CD14-positive monocyte (primary cell): Measurements from ENCODE around the gene CBR3. TPM values are rescaled to one million over a fixed set of nuclear protein-coding genes. Genes with fewer than 3 reads are reported as not detected.

Experiments used
- DNase-seq, 3 donors: peaks; one replicate each; pipeline ENCODE4 v3.0.0-alpha.2; 2011 to 2022
- H2AFZ ChIP-seq: 2 replicates; pipeline ENCODE4 v1.6.0; 2012; ENCODE audit warnings: mild to moderate bottlenecking, low read depth, low read length, inconsistent platforms; ENCODE audit not compliant: insufficient read depth, poor library complexity, severe bottlenecking
- H3K27ac ChIP-seq, 2 donors: 1 replicate in 1 of 2; 2 replicates in 1 of 2; pipeline ENCODE4 v1.5.1; 2012 to 2013; ENCODE audit warnings: low read length in 2 of 2, control low read depth in 1 of 2, inconsistent platforms in 1 of 2, low read depth in 1 of 2, mild to moderate bottlenecking in 1 of 2
- H3K27me3 ChIP-seq, 2 donors: one replicate each; pipeline versions ENCODE4 v1.6.0 to v1.6.1; 2011 to 2013; ENCODE audit warnings: low read length in 2 of 2; ENCODE audit not compliant: control insufficient read depth in 2 of 2, insufficient read depth in 2 of 2
- H3K36me3 ChIP-seq, 2 donors: replicated peaks in 1 of 2; 1 replicate in 1 of 2; 2 replicates in 1 of 2; pipeline versions ENCODE4 v1.5.1 to v1.6.1; 2012 to 2013; ENCODE audit warnings: low read length in 2 of 2, control low read depth in 1 of 2, inconsistent platforms in 1 of 2, mild to moderate bottlenecking in 1 of 2; ENCODE audit not compliant: insufficient read depth in 2 of 2, control insufficient read depth in 1 of 2
- H3K4me1 ChIP-seq, 2 donors: 1 replicate in 1 of 2; 2 replicates in 1 of 2; pipeline versions ENCODE4 v1.5.1 to v1.6.1; 2012 to 2013; ENCODE audit warnings: low read length in 2 of 2, control low read depth in 1 of 2, inconsistent platforms in 1 of 2, mild to moderate bottlenecking in 1 of 2, moderate library complexity in 1 of 2; ENCODE audit not compliant: insufficient read depth in 2 of 2, control insufficient read depth in 1 of 2
- H3K4me2 ChIP-seq: replicated peaks from 2 replicates; pipeline ENCODE3; 2012; ENCODE audit warnings: low read length, moderate library complexity, mild to moderate bottlenecking; ENCODE audit not compliant: poor library complexity, severe bottlenecking; ENCODE audit errors: extremely low read depth
- H3K4me3 ChIP-seq, 3 experiments: fragments of 200-600 bp in 1 of 3; sonication (generic) in 1 of 3; replicated peaks in 1 of 3; 1 replicate in 2 of 3; 2 replicates in 1 of 3; pipeline ENCODE4 v1.5.1; 2011 to 2013; ENCODE audit warnings: low read length in 3 of 3, mild to moderate bottlenecking in 3 of 3, control low read depth in 2 of 3, low read depth in 2 of 3, inconsistent platforms in 1 of 3, moderate library complexity in 1 of 3
- H3K79me2 ChIP-seq: 2 replicates; pipeline ENCODE4 v1.6.0; 2012; ENCODE audit warnings: mild to moderate bottlenecking, control low read depth, inconsistent platforms, low read length, moderate library complexity; ENCODE audit not compliant: insufficient read depth
- H3K9ac ChIP-seq: 2 replicates; pipeline ENCODE4 v1.6.0; 2017; ENCODE audit warnings: low read length, mild to moderate bottlenecking; ENCODE audit not compliant: insufficient read depth, poor library complexity, severe bottlenecking
- H3K9me3 ChIP-seq, 2 donors: replicated peaks in 1 of 2; 1 replicate in 1 of 2; 2 replicates in 1 of 2; pipeline versions ENCODE4 v1.5.1 to v1.6.1; 2012 to 2013; ENCODE audit warnings: low read length in 2 of 2, control low read depth in 1 of 2; ENCODE audit not compliant: control insufficient read depth in 1 of 2, insufficient read depth in 1 of 2
- H4K20me1 ChIP-seq: 2 replicates; pipeline ENCODE4 v1.6.0; 2012; ENCODE audit warnings: mild to moderate bottlenecking, low read length, control low read depth, moderate library complexity; ENCODE audit not compliant: insufficient read depth
- H3K27ac Mint-ChIP-seq, 7 donors: one replicate each; pipeline ENCODE4 v1.8.0; 2020; ENCODE audit warnings: mild to moderate bottlenecking in 7 of 7, mixed read lengths in 7 of 7, moderate library complexity in 6 of 7, inconsistent platforms in 2 of 7
- H3K27me3 Mint-ChIP-seq, 3 donors: one replicate each; pipeline ENCODE4 v1.8.0; 2021 to 2022; ENCODE audit warnings: low read depth in 3 of 3, mild to moderate bottlenecking in 3 of 3, mixed read lengths in 3 of 3, moderate library complexity in 3 of 3, inconsistent platforms in 1 of 3
- H3K36me3 Mint-ChIP-seq, 2 donors: one replicate each; pipeline ENCODE4 v1.8.0; 2020; ENCODE audit warnings: mixed read lengths in 2 of 2, inconsistent platforms in 1 of 2, mild to moderate bottlenecking in 1 of 2
- H3K4me1 Mint-ChIP-seq: one replicate; pipeline ENCODE4 v1.8.0; 2020; ENCODE audit warnings: mild to moderate bottlenecking, mixed read lengths
- H3K4me3 Mint-ChIP-seq, 2 donors: one replicate each; pipeline ENCODE4 v1.8.0; 2020; ENCODE audit warnings: mild to moderate bottlenecking in 2 of 2, mixed read lengths in 2 of 2, moderate library complexity in 1 of 2
- H3K9me3 Mint-ChIP-seq, 7 donors: one replicate each; pipeline ENCODE4 v1.8.0; 2020 to 2022; ENCODE audit warnings: mixed read lengths in 7 of 7, mild to moderate bottlenecking in 6 of 7, moderate library complexity in 6 of 7, inconsistent platforms in 2 of 7
- WGBS: methylation state at CpG from one replicate; pipeline ENCODE4 v1.1.5; 2013; ENCODE audit warnings: missing lambda C conversion rate; ENCODE audit not compliant: insufficient coverage; 5-methylcytosine and 5-hydroxymethylcytosine counted together
- intact Hi-C, 2 donors: fragments of 100-400 bp; cut with micrococcal nuclease; formaldehyde crosslinking; loops; one replicate each; pipeline versions ENCODE4 v1.15.0 to v1.15.1; 2023
- polyA plus RNA-seq, 3 donors: library from polyadenylated mRNA; depleted of rRNA in 1 of 3; unstranded in 2 of 3; stranded (reverse) in 1 of 3; fragments of 300-500 nt in 2 of 3; fragments of >200 nt in 1 of 3; fragmentation: Illumina TruSeq in 2 of 3; gene quantifications; 1 replicate in 2 of 3; 2 replicates in 1 of 3; pipeline ENCODE4 v1.2.3, GENCODE V29; 2012 to 2021
- TF ChIP-seq, protein P1 (sequence below): fragments of 200-600 bp; IDR thresholded peaks from one replicate; pipeline ENCODE4 v1.8.0; 2022; ENCODE audit warnings: antibody characterized with exemption, mild to moderate bottlenecking

Gene CBR3
- polyA plus RNA-seq, 3 donors = 0.32 to 0.40 TPM; not detected in 1

DNA sequence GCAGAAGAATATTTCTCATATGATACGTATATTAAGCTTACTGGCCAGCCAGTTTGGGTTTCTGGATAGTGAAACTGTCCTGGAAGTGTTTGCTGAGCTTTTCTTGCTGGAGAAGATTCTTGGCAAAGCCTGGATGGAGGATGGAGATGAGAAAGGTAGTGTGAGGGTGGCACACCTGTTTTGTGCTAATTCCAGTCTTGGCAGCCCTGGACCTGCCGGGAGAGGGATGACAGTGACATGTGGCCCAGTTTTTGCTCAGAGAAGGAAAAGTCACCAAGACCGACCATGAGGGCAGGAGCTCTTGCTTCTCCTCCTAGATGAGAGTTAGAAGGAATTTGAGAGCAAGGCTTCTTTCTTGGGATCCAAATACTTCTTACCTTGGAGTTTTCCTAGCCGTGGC, 55.9 kb downstream of the CBR3 start:
- H3K36me3 ChIP-seq = peaks cover 0 to 4% of the 10 kb centered on the region in 2 donors
- no peak overlapping the region for H3K27ac ChIP-seq
- no peaks in the 10 kb centered on the region for H3K9me3 Mint-ChIP-seq
- peaks cover 19 to 28% of the 10 kb centered on the region in 2 donors for H3K36me3 Mint-ChIP-seq
- no peak overlapping the region for H3K4me3 ChIP-seq
- no peak overlapping the region for H2AFZ ChIP-seq
- peaks cover 24% of the 10 kb centered on the region for H3K79me2 ChIP-seq
- no peak overlapping the region for H3K9ac ChIP-seq
- no peak overlapping the region for H3K4me3 Mint-ChIP-seq
- intact Hi-C loops = no loop called here
- DNase-seq = no peak
- H3K27me3 ChIP-seq = no peaks in the 10 kb centered on the region
- peak overlapping the region in 3 of 7 donors; percentile 55 to 73 (median 57) for H3K27ac Mint-ChIP-seq
- peaks cover 25 to 27% of the 10 kb centered on the region in 2 donors for H3K4me1 ChIP-seq
- TF ChIP-seq, protein P1, sequence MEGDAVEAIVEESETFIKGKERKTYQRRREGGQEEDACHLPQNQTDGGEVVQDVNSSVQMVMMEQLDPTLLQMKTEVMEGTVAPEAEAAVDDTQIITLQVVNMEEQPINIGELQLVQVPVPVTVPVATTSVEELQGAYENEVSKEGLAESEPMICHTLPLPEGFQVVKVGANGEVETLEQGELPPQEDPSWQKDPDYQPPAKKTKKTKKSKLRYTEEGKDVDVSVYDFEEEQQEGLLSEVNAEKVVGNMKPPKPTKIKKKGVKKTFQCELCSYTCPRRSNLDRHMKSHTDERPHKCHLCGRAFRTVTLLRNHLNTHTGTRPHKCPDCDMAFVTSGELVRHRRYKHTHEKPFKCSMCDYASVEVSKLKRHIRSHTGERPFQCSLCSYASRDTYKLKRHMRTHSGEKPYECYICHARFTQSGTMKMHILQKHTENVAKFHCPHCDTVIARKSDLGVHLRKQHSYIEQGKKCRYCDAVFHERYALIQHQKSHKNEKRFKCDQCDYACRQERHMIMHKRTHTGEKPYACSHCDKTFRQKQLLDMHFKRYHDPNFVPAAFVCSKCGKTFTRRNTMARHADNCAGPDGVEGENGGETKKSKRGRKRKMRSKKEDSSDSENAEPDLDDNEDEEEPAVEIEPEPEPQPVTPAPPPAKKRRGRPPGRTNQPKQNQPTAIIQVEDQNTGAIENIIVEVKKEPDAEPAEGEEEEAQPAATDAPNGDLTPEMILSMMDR = no peak
- WGBS = 95% methylated on average over 3 of the region's 4 CpGs
- no peak overlapping the region for H3K4me2 ChIP-seq
- peaks cover 26% of the 10 kb centered on the region for H3K4me1 Mint-ChIP-seq
- H4K20me1 ChIP-seq = peaks cover 9% of the 10 kb centered on the region
- H3K27me3 Mint-ChIP-seq = peaks cover 0 to 2% (median 0%) of the 10 kb centered on the region in 3 donors
- H3K9me3 ChIP-seq = no peaks in the 10 kb centered on the region

DNA sequence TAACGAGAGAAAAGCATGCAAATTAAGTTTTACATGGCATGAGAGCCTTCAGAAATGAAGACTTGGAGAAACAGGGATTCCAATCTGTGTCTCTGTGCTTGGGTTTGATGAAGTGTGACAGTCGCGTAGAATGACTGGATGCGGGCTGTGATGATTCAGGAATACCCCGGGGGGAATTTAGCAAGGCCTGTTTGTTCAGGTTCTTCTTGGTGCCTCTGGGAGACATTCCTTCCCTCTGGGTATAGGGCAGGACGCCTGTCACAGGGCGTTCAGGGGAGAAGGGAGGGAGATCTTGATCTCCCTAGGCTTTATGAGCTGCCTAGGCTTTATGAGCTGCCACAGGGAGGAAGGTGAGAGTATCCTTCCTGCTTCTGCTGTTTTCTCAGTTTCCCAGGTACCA, 58.3 kb downstream of the CBR3 start:
- H3K36me3 Mint-ChIP-seq = peaks cover 18 to 37% of the 10 kb centered on the region in 2 donors
- peaks cover 0 to 2% (median 0%) of the 10 kb centered on the region in 3 donors for H3K27me3 Mint-ChIP-seq
- no peak overlapping the region for H3K4me3 ChIP-seq
- peaks cover 11% of the 10 kb centered on the region for H4K20me1 ChIP-seq
- H2AFZ ChIP-seq = no peak overlapping the region
- H3K79me2 ChIP-seq = peaks cover 30% of the 10 kb centered on the region
- peaks cover 12 to 14% of the 10 kb centered on the region in 2 donors for H3K4me1 ChIP-seq
- no peak overlapping the region for H3K9ac ChIP-seq
- peaks cover 11% of the 10 kb centered on the region for H3K4me1 Mint-ChIP-seq
- H3K9me3 Mint-ChIP-seq = no peaks in the 10 kb centered on the region
- DNase-seq = no peak
- H3K27ac Mint-ChIP-seq = peak overlapping the region in 1 of 7 donors; percentile 28
- H3K4me3 Mint-ChIP-seq = no peak overlapping the region
- no peak overlapping the region for H3K4me2 ChIP-seq
- 90% methylated on average over 5 of the region's 7 CpGs for WGBS
- H3K27ac ChIP-seq = no peak overlapping the region
- no peaks in the 10 kb centered on the region for H3K27me3 ChIP-seq
- H3K9me3 ChIP-seq = no peaks in the 10 kb centered on the region
- H3K36me3 ChIP-seq = peaks cover 3 to 5% of the 10 kb centered on the region in 2 donors
- TF ChIP-seq, protein P1 = no peak
- intact Hi-C loops = no loop called here
